Measurements from ENCODE around the gene POMT1. TPM values are rescaled to one million over a fixed set of nuclear protein-coding genes. Genes with fewer than 3 reads are reported as not detected.

Gene POMT1
- total RNA-seq, 2 donors from 2014 or later: 22.1 to 34.6 TPM

DNA sequence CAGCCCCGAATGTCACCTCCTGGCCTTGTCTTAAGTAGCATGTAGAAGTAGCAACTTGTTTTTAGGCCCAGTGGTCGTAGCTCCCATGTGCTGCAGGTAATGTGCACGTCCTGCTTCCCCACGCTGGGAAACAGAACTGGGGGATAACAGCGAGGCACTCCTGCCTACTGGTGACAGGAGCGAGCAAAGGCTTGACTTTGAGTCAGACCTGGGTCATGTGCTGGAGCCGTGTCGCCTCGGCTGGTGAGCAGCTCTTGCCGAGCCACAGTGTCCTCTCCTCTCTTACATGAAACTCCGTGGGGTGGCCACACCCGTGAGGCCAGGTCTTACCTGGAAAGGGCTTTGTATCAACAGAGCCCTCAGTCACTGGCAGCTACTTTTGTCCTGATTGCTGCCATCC, 17.5 kb upstream of the POMT1 start:
- H3K9me3 ChIP-seq: no peaks in the 10 kb centered on the region
- 89 to 90% methylated on average over 5 to 12 of the region's 12 CpGs for WGBS, 2 donors
- ATAC-seq: no peak

DNA sequence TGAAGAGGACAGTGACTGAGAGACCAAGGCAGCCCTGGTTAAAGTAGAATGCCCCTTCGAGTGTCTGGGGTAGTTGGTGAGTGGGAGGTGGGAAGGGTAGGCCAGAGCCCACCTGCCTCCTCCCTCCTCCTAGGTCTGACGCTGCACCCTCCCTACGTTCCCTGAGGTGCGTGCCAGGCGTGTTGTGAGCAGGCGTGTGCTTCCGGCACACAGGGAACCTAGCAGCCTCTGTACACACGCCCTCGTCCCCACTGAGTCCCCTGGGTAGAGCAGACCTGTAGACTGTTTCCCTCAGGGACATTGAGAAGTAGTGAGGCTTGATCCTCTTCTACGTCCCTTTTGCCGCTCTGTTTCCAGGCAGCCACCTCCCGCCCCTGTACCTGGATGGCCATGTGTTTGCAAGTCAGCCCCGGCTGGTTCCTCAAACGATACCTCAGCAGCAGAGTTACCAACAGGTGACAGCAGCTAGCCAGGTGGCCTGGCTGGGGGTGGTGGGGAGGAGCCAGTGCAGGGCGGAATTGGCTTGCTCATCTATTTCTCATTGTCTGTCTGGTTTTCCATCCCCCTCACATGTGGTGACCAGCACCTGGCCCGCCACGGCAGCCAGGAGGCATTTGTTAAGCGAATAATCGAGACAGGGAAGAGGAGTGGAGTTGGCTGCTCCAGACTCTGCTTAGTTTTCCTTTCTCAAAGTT, 16.8 kb upstream of the POMT1 start:
- TF ChIP-seq, protein P1, sequence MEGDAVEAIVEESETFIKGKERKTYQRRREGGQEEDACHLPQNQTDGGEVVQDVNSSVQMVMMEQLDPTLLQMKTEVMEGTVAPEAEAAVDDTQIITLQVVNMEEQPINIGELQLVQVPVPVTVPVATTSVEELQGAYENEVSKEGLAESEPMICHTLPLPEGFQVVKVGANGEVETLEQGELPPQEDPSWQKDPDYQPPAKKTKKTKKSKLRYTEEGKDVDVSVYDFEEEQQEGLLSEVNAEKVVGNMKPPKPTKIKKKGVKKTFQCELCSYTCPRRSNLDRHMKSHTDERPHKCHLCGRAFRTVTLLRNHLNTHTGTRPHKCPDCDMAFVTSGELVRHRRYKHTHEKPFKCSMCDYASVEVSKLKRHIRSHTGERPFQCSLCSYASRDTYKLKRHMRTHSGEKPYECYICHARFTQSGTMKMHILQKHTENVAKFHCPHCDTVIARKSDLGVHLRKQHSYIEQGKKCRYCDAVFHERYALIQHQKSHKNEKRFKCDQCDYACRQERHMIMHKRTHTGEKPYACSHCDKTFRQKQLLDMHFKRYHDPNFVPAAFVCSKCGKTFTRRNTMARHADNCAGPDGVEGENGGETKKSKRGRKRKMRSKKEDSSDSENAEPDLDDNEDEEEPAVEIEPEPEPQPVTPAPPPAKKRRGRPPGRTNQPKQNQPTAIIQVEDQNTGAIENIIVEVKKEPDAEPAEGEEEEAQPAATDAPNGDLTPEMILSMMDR (IDR thresholded peaks at IDR 0.05): no peak
- TF ChIP-seq POLR2A (IDR thresholded peaks at IDR 0.05): no peak
- H3K27me3 ChIP-seq: no peaks in the 10 kb centered on the region
- intact Hi-C loops (cut with DNase I): no loop called here
- H3K27ac ChIP-seq: no peak overlapping the region
- H3K4me1 ChIP-seq: no peaks in the 10 kb centered on the region
- 84 to 85% methylated on average over 16 to 19 of the region's 19 CpGs for WGBS, 2 donors
- H3K4me3 ChIP-seq: no peak overlapping the region
- no peaks in the 10 kb centered on the region for H3K9me3 ChIP-seq
- peak in 3 of 4 donors; percentile 35 to 43 (median 39) for DNase-seq
- H3K36me3 ChIP-seq (replicated peaks in 1 of 2; ENCODE audit: insufficient read depth in 1 of 2, low read depth in 2 of 2): peaks cover 27 to 74% of the 10 kb centered on the region in 2 donors
- no peak for ATAC-seq

More for the DNA sequence above, 17.5 kb upstream of the POMT1 start:
- TF ChIP-seq, protein P1 (IDR thresholded peaks at IDR 0.05): no peak
- no peak for TF ChIP-seq POLR2A (IDR thresholded peaks at IDR 0.05)
- Histone ChIP-seq H3K27me3 (no peaks in the 10 kb centered on the region), H3K36me3 (replicated peaks in 1 of 2; ENCODE audit: insufficient read depth in 1 of 2, low read depth in 2 of 2) (peaks cover 27 to 68% of the 10 kb centered on the region in 2 donors), H3K4me3 (no peak overlapping the region), H3K27ac (no peak overlapping the region), H3K4me1 (no peaks in the 10 kb centered on the region)
- no peak for DNase-seq
- intact Hi-C loops (cut with DNase I): no loop called here

DNA sequence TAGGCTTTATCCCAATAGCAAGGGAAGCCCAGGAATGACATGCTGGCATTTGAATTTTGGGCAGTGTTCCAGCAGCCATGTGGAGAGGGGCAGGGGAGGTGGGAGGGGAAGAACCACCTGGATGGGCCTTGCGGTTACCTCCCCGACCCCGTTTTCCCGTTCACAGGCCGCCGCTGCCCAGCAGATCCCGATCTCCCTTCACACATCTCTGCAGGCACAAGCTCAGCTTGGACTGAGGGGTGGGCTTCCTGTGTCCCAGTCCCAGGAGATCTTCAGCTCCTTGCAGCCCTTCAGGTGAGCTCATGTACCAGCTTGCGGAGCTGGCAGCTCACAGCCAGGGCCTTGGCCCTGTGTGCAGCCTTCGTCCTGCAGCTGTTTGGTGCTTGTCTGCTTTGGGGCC, 15.7 kb upstream of the POMT1 start:
- Histone ChIP-seq H3K27ac (no peak overlapping the region), H3K4me1 (no peaks in the 10 kb centered on the region), H3K27me3 (no peaks in the 10 kb centered on the region), H3K4me3 (no peak overlapping the region), H3K36me3 (replicated peaks in 1 of 2; ENCODE audit: insufficient read depth in 1 of 2, low read depth in 2 of 2) (peaks cover 30 to 77% of the 10 kb centered on the region in 2 donors), H3K9me3 (no peaks in the 10 kb centered on the region)
- 87 to 92% methylated on average over 8 to 9 of the region's 9 CpGs for WGBS, 2 donors
- DNase-seq (no peak), ATAC-seq (no peak)
- TF ChIP-seq, protein P1 (IDR thresholded peaks at IDR 0.05): no peak
- no peak for TF ChIP-seq POLR2A (IDR thresholded peaks at IDR 0.05)
- intact Hi-C loops (cut with DNase I): no loop called here

- H3K36me3 ChIP-seq (replicated peaks in 1 of 2; ENCODE audit: insufficient read depth in 1 of 2, low read depth in 2 of 2): peaks cover 32 to 78% of the 10 kb centered on the region in 2 donors
- no peak for DNase-seq
- WGBS, 2 donors: 79 to 86% methylated on average over 10 to 11 of the region's 14 CpGs
- ATAC-seq: no peak
- no peaks in the 10 kb centered on the region for H3K27me3 ChIP-seq
- no peak overlapping the region for H3K4me3 ChIP-seq
- no peak overlapping the region for H3K27ac ChIP-seq
- intact Hi-C loops (cut with DNase I): no loop called here
- H3K4me1 ChIP-seq: no peaks in the 10 kb centered on the region
- TF ChIP-seq, protein P1 (IDR thresholded peaks at IDR 0.05): no peak
- TF ChIP-seq POLR2A (IDR thresholded peaks at IDR 0.05): no peak
- no peaks in the 10 kb centered on the region for H3K9me3 ChIP-seq
Measured at GRCh38 chr9:131487621-131488031, 15.1 kb upstream of the POMT1 start.

DNA sequence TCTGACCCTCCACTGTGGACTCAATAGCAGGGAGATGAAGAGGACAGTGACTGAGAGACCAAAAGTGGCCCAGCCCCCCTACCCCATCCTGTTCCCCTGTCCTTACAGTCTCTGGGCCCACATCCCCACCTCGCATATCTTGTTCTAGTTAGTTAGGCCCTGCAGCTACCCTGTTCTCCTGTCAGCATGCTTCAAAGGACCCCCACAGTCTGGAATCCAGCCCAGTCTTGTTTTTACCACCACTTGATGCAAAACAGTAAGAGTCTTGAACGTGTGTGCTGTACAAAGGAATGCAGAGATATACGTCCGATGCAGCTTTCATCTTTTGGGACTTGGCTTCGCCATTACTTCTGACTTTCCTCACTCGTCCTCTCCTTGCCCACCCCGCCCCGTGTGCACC, 12.2 kb upstream of the POMT1 start:
- intact Hi-C loops (cut with DNase I): no loop called here
- DNase-seq (no peak), ATAC-seq (no peak)
- TF ChIP-seq, protein P1 (IDR thresholded peaks at IDR 0.05): no peak
- TF ChIP-seq POLR2A (IDR thresholded peaks at IDR 0.05): no peak
- Histone ChIP-seq H3K27me3 (no peaks in the 10 kb centered on the region), H3K27ac (no peak overlapping the region), H3K9me3 (no peaks in the 10 kb centered on the region), H3K4me1 (no peaks in the 10 kb centered on the region), H3K36me3 (replicated peaks in 1 of 2; ENCODE audit: insufficient read depth in 1 of 2, low read depth in 2 of 2) (peaks cover 23 to 80% of the 10 kb centered on the region in 2 donors), H3K4me3 (no peak overlapping the region)
- WGBS, 2 donors: 67% methylated on average over 8 of the region's 8 CpGs

Data from body of pancreas (tissue), 4 donors.